CD4-positive, alpha-beta T cell (primary cell): Measurements from ENCODE around the gene BCORL1. TPM values are rescaled to one million over a fixed set of nuclear protein-coding genes. Genes with fewer than 3 reads are reported as not detected.

Experiments used
- ATAC-seq: fragments of 200-7000 bp; cut with Tn5 transposase; one replicate; pipeline ENCODE4 v1.10.0; 2022; ENCODE audit warnings: mild to moderate bottlenecking; ENCODE audit not compliant: poor library complexity
- CTCF ChIA-PET: fragments of 350-600 bp; sonication (Branson Sonifier 250); formaldehyde crosslinking; loops from one replicate; lab custom pipeline; 2021; ENCODE audit warnings: antibody characterized with exemption, inconsistent platforms; lab: Charles Lee
- POLR2A ChIA-PET: fragments of 350-600 bp; sonication (Branson Sonifier 250); formaldehyde crosslinking; loops from one replicate; lab custom pipeline; 2021; ENCODE audit warnings: antibody characterized with exemption, inconsistent platforms; lab: Charles Lee
- DNase-seq, 14 experiments: peaks; one replicate each; pipeline ENCODE4 v3.0.0-alpha.2; 2013 to 2020; ENCODE audit warnings: mixed read lengths in 2 of 14
- H3K27ac ChIP-seq, 2 donors: one replicate each; pipeline versions ENCODE4 v1.5.1 to v1.7.0; 2013; ENCODE audit warnings: low read length in 2 of 2, low read depth in 1 of 2, mild to moderate bottlenecking in 1 of 2
- H3K27me3 ChIP-seq, 2 experiments: 1 replicate in 1 of 2; 2 replicates in 1 of 2; pipeline versions ENCODE4 v1.6.1 to v1.7.0; 2013; ENCODE audit warnings: low read length in 2 of 2, control low read depth in 1 of 2, mild to moderate bottlenecking in 1 of 2, moderate library complexity in 1 of 2; ENCODE audit not compliant: insufficient read depth in 2 of 2, control insufficient read depth in 1 of 2
- H3K36me3 ChIP-seq: one replicate; pipeline ENCODE4 v1.6.1; 2013; ENCODE audit warnings: low read length, control low read depth; ENCODE audit not compliant: insufficient read depth
- H3K4me1 ChIP-seq: one replicate; pipeline ENCODE4 v1.6.1; 2013; ENCODE audit warnings: low read length, control low read depth; ENCODE audit not compliant: insufficient read depth
- H3K4me3 ChIP-seq: one replicate; pipeline ENCODE4 v1.5.1; 2013; ENCODE audit warnings: mild to moderate bottlenecking, low read length, moderate library complexity
- H3K9me3 ChIP-seq, 2 experiments: 1 replicate in 1 of 2; 2 replicates in 1 of 2; pipeline versions ENCODE4 v1.6.1 to v1.7.0; 2013; ENCODE audit warnings: low read length in 2 of 2, mild to moderate bottlenecking in 2 of 2, control low read depth in 1 of 2, moderate library complexity in 1 of 2; ENCODE audit not compliant: control insufficient read depth in 1 of 2, insufficient read depth in 1 of 2
- H3K27ac Mint-ChIP-seq: one replicate; pipeline ENCODE4 v1.8.0; 2020; ENCODE audit warnings: mixed read lengths
- H3K27me3 Mint-ChIP-seq: one replicate; pipeline ENCODE4 v1.8.0; 2021; ENCODE audit warnings: mixed read lengths
- H3K36me3 Mint-ChIP-seq: one replicate; pipeline ENCODE4 v1.8.0; 2021; ENCODE audit warnings: low read depth, mixed read lengths
- H3K4me1 Mint-ChIP-seq: one replicate; pipeline ENCODE4 v1.8.0; 2021; ENCODE audit warnings: low read depth, mixed read lengths
- H3K4me3 Mint-ChIP-seq: one replicate; pipeline ENCODE4 v1.8.0; 2020; ENCODE audit warnings: mild to moderate bottlenecking, mixed read lengths
- H3K9me3 Mint-ChIP-seq: one replicate; pipeline ENCODE4 v1.8.0; 2020; ENCODE audit warnings: mixed read lengths
- CTCF ChIP-seq: fragments of 200-600 bp; IDR thresholded peaks from one replicate; pipeline ENCODE4 v1.8.0; 2022; ENCODE audit warnings: antibody characterized with exemption, mild to moderate bottlenecking
- intact Hi-C, 2 experiments: fragments of 100-400 bp; cut with DNase I in 1 of 2; cut with micrococcal nuclease in 1 of 2; formaldehyde crosslinking; loops; one replicate each; pipeline versions ENCODE4 v1.15.1 to v1.9.0; 2023 to 2025; cut with DNase I, micrococcal nuclease
- total RNA-seq, 174 experiments: library from RNA in 2 of 174; stranded (reverse) in 2 of 174; gene quantifications; one replicate each; pipeline ENCODE4 v1.2.3 and lab custom pipeline; 2021 to 2026

BCORL1 gene
- total RNA-seq, 2 experiments from 2014 or later: 3.4 to 3.5 TPM

- intact Hi-C loops: no loop called here
- H3K27ac Mint-ChIP-seq: no peak overlapping the region
- no peak for TF ChIP-seq CTCF
- POLR2A ChIA-PET: no interaction called here
- H3K27me3 Mint-ChIP-seq: no peaks in the 10 kb centered on the region
- DNase-seq (no peak), ATAC-seq (no peak)
- H3K27me3 ChIP-seq: no peaks in the 10 kb centered on the region
- peaks cover 8% of the 10 kb centered on the region for H3K4me1 Mint-ChIP-seq
- no peak overlapping the region for H3K27ac ChIP-seq
- no peak overlapping the region for H3K4me3 ChIP-seq
- no peaks in the 10 kb centered on the region for H3K36me3 ChIP-seq
- H3K36me3 Mint-ChIP-seq: peaks cover 24% of the 10 kb centered on the region
- H3K9me3 Mint-ChIP-seq: no peaks in the 10 kb centered on the region
- H3K9me3 ChIP-seq: no peaks in the 10 kb centered on the region
- CTCF ChIA-PET: no interaction called here
- H3K4me1 ChIP-seq: peaks cover 3% of the 10 kb centered on the region
- no peak overlapping the region for H3K4me3 Mint-ChIP-seq
Measured at GRCh38 chrX:130005089-130005807, 22.8 kb downstream of the BCORL1 start.

- H3K4me1 ChIP-seq: no peaks in the 10 kb centered on the region
- H3K27me3 ChIP-seq: no peaks in the 10 kb centered on the region
- ATAC-seq (no peak), DNase-seq (no peak)
- H3K36me3 Mint-ChIP-seq: peaks cover 37% of the 10 kb centered on the region
- peaks cover 13% of the 10 kb centered on the region for H3K36me3 ChIP-seq
- TF ChIP-seq CTCF: no peak
- intact Hi-C loops: no loop called here
- H3K4me3 Mint-ChIP-seq: no peak overlapping the region
- no peaks in the 10 kb centered on the region for H3K9me3 ChIP-seq
- H3K4me1 Mint-ChIP-seq: no peaks in the 10 kb centered on the region
- H3K27ac Mint-ChIP-seq: no peak overlapping the region
- no peak overlapping the region for H3K4me3 ChIP-seq
- CTCF ChIA-PET: no interaction called here
- H3K9me3 Mint-ChIP-seq: no peaks in the 10 kb centered on the region
- no peaks in the 10 kb centered on the region for H3K27me3 Mint-ChIP-seq
- POLR2A ChIA-PET: no interaction called here
- H3K27ac ChIP-seq: no peak overlapping the region
Measured at GRCh38 chrX:130009658-130010223, 27.3 kb downstream of the BCORL1 start.

GRCh38 chrX:130012683-130013082 is 30.2 kb downstream of the BCORL1 start:
- ChIA-PET CTCF (no interaction called here), POLR2A (no interaction called here)
- TF ChIP-seq CTCF: no peak
- peaks cover 21% of the 10 kb centered on the region for H3K36me3 ChIP-seq
- H3K27ac Mint-ChIP-seq: no peak overlapping the region
- no peaks in the 10 kb centered on the region for H3K9me3 ChIP-seq
- no peaks in the 10 kb centered on the region for H3K27me3 ChIP-seq
- no peak overlapping the region for H3K27ac ChIP-seq
- H3K36me3 Mint-ChIP-seq: peaks cover 28% of the 10 kb centered on the region
- intact Hi-C loops: no loop called here
- H3K4me3 ChIP-seq: no peak overlapping the region
- no peak for DNase-seq
- no peaks in the 10 kb centered on the region for H3K4me1 Mint-ChIP-seq
- H3K4me1 ChIP-seq: no peaks in the 10 kb centered on the region
- ATAC-seq: no peak
- H3K27me3 Mint-ChIP-seq: no peaks in the 10 kb centered on the region
- no peaks in the 10 kb centered on the region for H3K9me3 Mint-ChIP-seq
- H3K4me3 Mint-ChIP-seq: no peak overlapping the region
